Karpas-422 (cell line): Measurements from ENCODE around the gene WDR62. TPM values are rescaled to one million over a fixed set of nuclear protein-coding genes. Genes with fewer than 3 reads are reported as not detected.
"Not testable (repeated sequence)": the region's sequence is repeated elsewhere in the genome, so short reads cannot be mapped to it uniquely, and the experiment has no call there.

ENCODE experiments used
- DNase-seq: peaks from one replicate; pipeline ENCODE4 v3.0.0-alpha.2; 2015
- H2AFZ ChIP-seq: fragments of 200-600 bp; sonication (generic); 2 replicates; pipeline ENCODE4 v1.6.1; 2014; ENCODE audit warnings: antibody characterized with exemption, low read length, mixed read lengths
- H3K27ac ChIP-seq: fragments of 200-600 bp; sonication (generic); 2 replicates; pipeline ENCODE4 v1.5.1; 2014; ENCODE audit warnings: mild to moderate bottlenecking, low read length, moderate library complexity
- H3K27me3 ChIP-seq: fragments of 200-600 bp; sonication (generic); 2 replicates; pipeline ENCODE4 v1.6.1; 2014; ENCODE audit warnings: low read length, mixed read lengths
- H3K36me3 ChIP-seq: fragments of 200-600 bp; sonication (generic); 2 replicates; pipeline ENCODE4 v1.6.1; 2014; ENCODE audit warnings: low read length, mixed read lengths; ENCODE audit not compliant: insufficient read depth
- H3K4me1 ChIP-seq: fragments of 200-600 bp; sonication (generic); 2 replicates; pipeline ENCODE4 v1.6.1; 2014; ENCODE audit warnings: mild to moderate bottlenecking, low read length, mixed read lengths
- H3K4me2 ChIP-seq: fragments of 200-600 bp; sonication (generic); 2 replicates; pipeline ENCODE4 v1.6.1; 2014; ENCODE audit warnings: low read length, low read depth, mild to moderate bottlenecking; ENCODE audit not compliant: poor library complexity, severe bottlenecking
- H3K4me3 ChIP-seq: fragments of 200-600 bp; sonication (generic); 2 replicates; pipeline ENCODE4 v1.5.1; 2014; ENCODE audit warnings: mild to moderate bottlenecking, antibody characterized with exemption, low read length, mixed read lengths
- H3K79me2 ChIP-seq: fragments of 200-600 bp; sonication (generic); 2 replicates; pipeline ENCODE4 v1.6.1; 2014; ENCODE audit warnings: mild to moderate bottlenecking, low read length, mixed read lengths
- H3K9ac ChIP-seq: fragments of 200-600 bp; sonication (generic); 2 replicates; pipeline ENCODE4 v1.6.0; 2014; ENCODE audit warnings: low read length
- H3K9me2 ChIP-seq: fragments of 200-600 bp; sonication (generic), shearing (Covaris generic); replicated peaks from 2 replicates; pipeline ENCODE4 v1.6.0; 2014; ENCODE audit warnings: mild to moderate bottlenecking, low read length, moderate library complexity; ENCODE audit not compliant: insufficient read depth
- H3K9me3 ChIP-seq: fragments of 300-700, 200-600 bp; sonication (generic); 2 replicates; pipeline ENCODE4 v1.6.1; 2014; ENCODE audit warnings: low read length, mixed read lengths
- H4K20me1 ChIP-seq: fragments of 200-600 bp; sonication (generic); 2 replicates; pipeline ENCODE4 v1.6.1; 2014; ENCODE audit warnings: mild to moderate bottlenecking, antibody characterized with exemption, low read length, low read depth; ENCODE audit not compliant: insufficient read depth
- total RNA-seq: library from RNA; depleted of rRNA; stranded (reverse); fragments of >200 nt; shearing (Covaris generic); gene quantifications from 2 replicates; pipeline ENCODE4 v1.2.3, GENCODE V29; 2014; ENCODE audit warnings: low replicate concordance

The WDR62 gene
- total RNA-seq, 1 experiment from 2014 or later: 9.4 TPM

- Histone ChIP-seq H2AFZ (no peak overlapping the region), H3K27me3 (no peaks in the 10 kb centered on the region), H3K27ac (no peak overlapping the region), H3K79me2 (peaks cover 11% of the 10 kb centered on the region), H3K4me2 (no peak overlapping the region), H3K4me3 (no peak overlapping the region), H3K9me3 (no peaks in the 10 kb centered on the region), H3K4me1 (peaks cover 3% of the 10 kb centered on the region), H3K9me2 (no peaks in the 10 kb centered on the region), H3K36me3 (peaks cover 5% of the 10 kb centered on the region; the same call in 1 of the 2 replicates), H4K20me1 (no peaks in the 10 kb centered on the region), H3K9ac (no peak overlapping the region)
- no peak for DNase-seq
Measured at GRCh38 chr19:36121486-36122124, 66.9 kb downstream of the WDR62 start.

- Histone ChIP-seq H3K27me3 (no peaks in the 10 kb centered on the region), H3K27ac (no peak overlapping the region)
Measured at GRCh38 chr19:36125557-36125956, 70.9 kb downstream of the WDR62 start.

GRCh38 chr19:36128392-36128736 is 73.7 kb downstream of the WDR62 start:
- no peak for DNase-seq

More at GRCh38 chr19:36125557-36125956, 70.9 kb downstream of the WDR62 start:
- Histone ChIP-seq H3K9ac (no peak overlapping the region), H3K79me2 (no peaks in the 10 kb centered on the region), H3K4me3 (no peak overlapping the region), H4K20me1 (no peaks in the 10 kb centered on the region), H3K4me2 (no peak overlapping the region), H3K36me3 (no peaks in the 10 kb centered on the region; the same call in 1 of the 2 replicates), H3K9me2 (no peaks in the 10 kb centered on the region), H2AFZ (no peak overlapping the region), H3K4me1 (peaks cover 13% of the 10 kb centered on the region), H3K9me3 (no peaks in the 10 kb centered on the region)
- DNase-seq: no peak

GRCh38 chr19:36131221-36131620 is 76.5 kb downstream of the WDR62 start:
- H3K4me2 ChIP-seq, H2AFZ ChIP-seq: not testable (repeated sequence)
- 0 out of 2 replicates have a peak overlapping the region, but pooled peaks have one; percentile 17 for H3K9ac ChIP-seq

More at GRCh38 chr19:36128392-36128736, 73.7 kb downstream of the WDR62 start:
- Histone ChIP-seq H3K4me2 (peak overlapping the region; percentile 96), H3K9ac (peak overlapping the region; percentile 85), H3K27ac (peak overlapping the region; percentile 79), H3K4me1 (peaks cover 18% of the 10 kb centered on the region), H3K36me3 (no peaks in the 10 kb centered on the region; the same call in 1 of the 2 replicates), H4K20me1 (no peaks in the 10 kb centered on the region), H2AFZ (peak overlapping the region; percentile 90), H3K79me2 (no peaks in the 10 kb centered on the region), H3K27me3 (no peaks in the 10 kb centered on the region), H3K9me3 (no peaks in the 10 kb centered on the region), H3K4me3 (peak overlapping the region; percentile 74), H3K9me2 (no peaks in the 10 kb centered on the region)

GRCh38 chr19:36134867-36135266 is 80.2 kb downstream of the WDR62 start:
- not testable (repeated sequence) for H4K20me1 ChIP-seq, H3K4me2 ChIP-seq, H3K79me2 ChIP-seq, H3K4me3 ChIP-seq, H3K36me3 ChIP-seq, H2AFZ ChIP-seq, H3K27me3 ChIP-seq, H3K27ac ChIP-seq, DNase-seq, H3K9me2 ChIP-seq, H3K9me3 ChIP-seq, H3K9ac ChIP-seq
- peaks cover 12% of the 10 kb centered on the region for H3K4me1 ChIP-seq

More at GRCh38 chr19:36131221-36131620, 76.5 kb downstream of the WDR62 start:
- H3K4me1 ChIP-seq: peaks cover 18% of the 10 kb centered on the region
- not testable (repeated sequence) for H3K9me3 ChIP-seq, H3K27me3 ChIP-seq, H3K9me2 ChIP-seq, H3K4me3 ChIP-seq, H3K79me2 ChIP-seq, H4K20me1 ChIP-seq, H3K27ac ChIP-seq, H3K36me3 ChIP-seq
- peak; percentile 52 for DNase-seq

- Histone ChIP-seq H3K4me3 (no peak overlapping the region), H3K9me2 (no peaks in the 10 kb centered on the region), H4K20me1 (0 out of 2 replicates have a peak, but pooled peaks cover 3% of the 10 kb centered on the region), H3K4me1 (peaks cover 14% of the 10 kb centered on the region), H3K9me3 (no peaks in the 10 kb centered on the region), H3K79me2 (peaks cover 14% of the 10 kb centered on the region), H3K4me2 (no peak overlapping the region), H3K27me3 (no peaks in the 10 kb centered on the region), H3K36me3 (no peaks in the 10 kb centered on the region), H2AFZ (no peak overlapping the region), H3K27ac (no peak overlapping the region), H3K9ac (no peak overlapping the region)
- DNase-seq: peak; percentile 37
Measured at GRCh38 chr19:36136964-36137686, 82.4 kb downstream of the WDR62 start.

GRCh38 chr19:36139120-36139472 is 84.4 kb downstream of the WDR62 start:
- Histone ChIP-seq H3K79me2 (peaks cover 19% of the 10 kb centered on the region), H3K9me2 (no peaks in the 10 kb centered on the region), H3K36me3 (0 out of 2 replicates have a peak, but pooled peaks cover 7% of the 10 kb centered on the region), H4K20me1 (0 out of 2 replicates have a peak, but pooled peaks cover 3% of the 10 kb centered on the region), H2AFZ (peak overlapping the region; percentile 99), H3K4me3 (peak overlapping the region; percentile 95), H3K4me1 (peaks cover 14% of the 10 kb centered on the region), H3K4me2 (peak overlapping the region; percentile 100), H3K27me3 (no peaks in the 10 kb centered on the region), H3K27ac (peak overlapping the region; percentile 51; the same call in 1 of the 2 replicates), H3K9me3 (no peaks in the 10 kb centered on the region), H3K9ac (peak overlapping the region; percentile 88)
- DNase-seq: no peak
